Neural progenitor cell (in vitro differentiated cells): ENCODE data around the gene ZNF414.

Experiments
- CTCF ChIP-seq: fragments of 200-600 bp; sonication (generic); IDR thresholded peaks from 2 replicates; pipeline ENCODE4 v1.5.1; 2017; ENCODE audit warnings: antibody characterized with exemption, mild to moderate bottlenecking
- EZH2 ChIP-seq: fragments of 200-600 bp; sonication (generic); IDR thresholded peaks from 2 replicates; pipeline ENCODE4 v1.6.1; 2017; ENCODE audit warnings: antibody characterized with exemption, mild to moderate bottlenecking, moderate library complexity
- EZH2phosphoT487 ChIP-seq: fragments of 200-600 bp; sonication (generic); IDR thresholded peaks from 2 replicates; pipeline ENCODE4 v1.6.1; 2017; ENCODE audit warnings: antibody characterized with exemption

- TF ChIP-seq CTCF (no peak), EZH2phosphoT487 (no peak), EZH2 (no peak)
These were observed 4.6 kb upstream of the ZNF414 start for GRCh38 chr19:8518536-8518935.
